ENCODE results near the gene LEMD2. TPM values are rescaled to one million over a fixed set of nuclear protein-coding genes. Genes with fewer than 3 reads are reported as not detected.

Gene LEMD2
- polyA plus RNA-seq, 1 donor (not counting 4 experiments of a cell fraction or from before 2014, with no cell fraction given), result 48.6 TPM

DNA sequence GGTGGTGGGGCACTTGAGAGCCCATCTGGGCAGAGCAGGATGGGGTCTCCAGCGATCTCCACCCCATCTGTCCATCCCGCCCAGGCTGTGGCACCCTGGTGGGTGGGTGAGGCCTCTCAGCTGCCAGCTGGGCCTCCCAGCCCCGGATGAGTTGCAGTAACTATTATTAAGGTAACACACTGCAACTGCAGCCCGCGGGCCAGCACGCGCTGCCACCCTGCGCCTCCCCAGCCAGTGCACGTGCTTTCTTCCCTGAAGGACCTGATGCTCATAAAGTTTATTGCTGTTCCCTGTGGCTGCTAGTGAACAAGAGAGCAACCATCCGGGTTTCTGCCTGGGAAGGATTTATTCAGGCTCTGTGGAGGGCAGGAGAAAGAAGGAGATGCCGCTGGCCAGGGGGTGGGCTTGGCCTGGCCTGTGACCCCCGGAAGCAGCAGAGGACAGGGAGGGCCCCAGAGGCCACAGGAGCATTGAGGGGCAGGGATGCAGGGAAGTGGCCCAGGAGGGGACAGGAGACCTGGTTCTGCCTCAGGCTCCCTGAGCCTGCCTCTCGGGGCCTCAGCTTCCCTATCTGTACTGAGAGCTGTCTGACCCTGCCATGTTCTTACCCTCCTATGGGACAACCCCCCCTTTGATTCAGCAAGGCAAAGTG, 43.9 kb downstream of the LEMD2 start:
- H3K9me1 ChIP-seq (ENCODE audit: control insufficient read depth, extremely low read depth, insufficient read depth, low read length), result peaks cover 2% of the 10 kb centered on the region
- peak overlapping the region; percentile 42 for H3K4me2 ChIP-seq (ENCODE audit: control insufficient read depth, extremely low read depth, insufficient read depth, low read depth, low read length)
- dilution Hi-C loops (cut with MboI; ENCODE audit: extremely low pct_ligation_motif_present, low sequenced_read_pairs), result no loop called here
- H4K20me1 ChIP-seq (ENCODE audit: control insufficient read depth, extremely low read depth, insufficient read depth, low read length), result no peaks in the 10 kb centered on the region
- no peaks in the 10 kb centered on the region for H3K79me2 ChIP-seq (ENCODE audit: control insufficient read depth, insufficient read depth, low read length)
- DNase-seq (ENCODE audit: low read depth, low spot score) (no peak), FAIRE-seq (no peak)
- H3K36me3 ChIP-seq (ENCODE audit: control insufficient read depth in 2 of 2, extremely low read depth in 1 of 2, insufficient read depth in 2 of 2, low read length in 2 of 2), result no peaks in the 10 kb centered on the region
- H2AFZ ChIP-seq (ENCODE audit: control insufficient read depth, low read length), result peak overlapping the region; percentile 28
- H3K9me3 ChIP-seq (ENCODE audit: control insufficient read depth, low read depth, low read length), result no peaks in the 10 kb centered on the region
- peaks cover 5% of the 10 kb centered on the region for H3K27me3 ChIP-seq (ENCODE audit: control insufficient read depth, extremely low read depth, insufficient read depth, low read length)
- H3K27ac ChIP-seq (ENCODE audit: control insufficient read depth, insufficient read depth, low read length), result no peak overlapping the region
- H3K4me3 ChIP-seq (ENCODE audit: control insufficient read depth in 2 of 3, extremely low read depth in 1 of 3, insufficient read depth in 2 of 3, low read depth in 1 of 3, low read length in 3 of 3), result no peak overlapping the region
- TF ChIP-seq, protein P1, sequence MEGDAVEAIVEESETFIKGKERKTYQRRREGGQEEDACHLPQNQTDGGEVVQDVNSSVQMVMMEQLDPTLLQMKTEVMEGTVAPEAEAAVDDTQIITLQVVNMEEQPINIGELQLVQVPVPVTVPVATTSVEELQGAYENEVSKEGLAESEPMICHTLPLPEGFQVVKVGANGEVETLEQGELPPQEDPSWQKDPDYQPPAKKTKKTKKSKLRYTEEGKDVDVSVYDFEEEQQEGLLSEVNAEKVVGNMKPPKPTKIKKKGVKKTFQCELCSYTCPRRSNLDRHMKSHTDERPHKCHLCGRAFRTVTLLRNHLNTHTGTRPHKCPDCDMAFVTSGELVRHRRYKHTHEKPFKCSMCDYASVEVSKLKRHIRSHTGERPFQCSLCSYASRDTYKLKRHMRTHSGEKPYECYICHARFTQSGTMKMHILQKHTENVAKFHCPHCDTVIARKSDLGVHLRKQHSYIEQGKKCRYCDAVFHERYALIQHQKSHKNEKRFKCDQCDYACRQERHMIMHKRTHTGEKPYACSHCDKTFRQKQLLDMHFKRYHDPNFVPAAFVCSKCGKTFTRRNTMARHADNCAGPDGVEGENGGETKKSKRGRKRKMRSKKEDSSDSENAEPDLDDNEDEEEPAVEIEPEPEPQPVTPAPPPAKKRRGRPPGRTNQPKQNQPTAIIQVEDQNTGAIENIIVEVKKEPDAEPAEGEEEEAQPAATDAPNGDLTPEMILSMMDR (optimal IDR thresholded peaks at IDR 0.05 in 1 of 3, IDR thresholded peaks at IDR 0.05 in 1 of 3, conservative IDR thresholded peaks at IDR 0.05 in 1 of 3; ENCODE audit: extremely low read depth in 1 of 3, insufficient read depth in 2 of 3, low read length in 3 of 3), result no peak
- TF ChIP-seq EZH2 (IDR thresholded peaks at IDR 0.05; ENCODE audit: low read length), result no peak
- H3K4me1 ChIP-seq (ENCODE audit: control insufficient read depth, extremely low read depth, insufficient read depth, low read length), result peaks cover 16% of the 10 kb centered on the region
- H3K9ac ChIP-seq (ENCODE audit: control insufficient read depth, extremely low read depth, insufficient read depth, low read length), result peak overlapping the region; percentile 28

DNA sequence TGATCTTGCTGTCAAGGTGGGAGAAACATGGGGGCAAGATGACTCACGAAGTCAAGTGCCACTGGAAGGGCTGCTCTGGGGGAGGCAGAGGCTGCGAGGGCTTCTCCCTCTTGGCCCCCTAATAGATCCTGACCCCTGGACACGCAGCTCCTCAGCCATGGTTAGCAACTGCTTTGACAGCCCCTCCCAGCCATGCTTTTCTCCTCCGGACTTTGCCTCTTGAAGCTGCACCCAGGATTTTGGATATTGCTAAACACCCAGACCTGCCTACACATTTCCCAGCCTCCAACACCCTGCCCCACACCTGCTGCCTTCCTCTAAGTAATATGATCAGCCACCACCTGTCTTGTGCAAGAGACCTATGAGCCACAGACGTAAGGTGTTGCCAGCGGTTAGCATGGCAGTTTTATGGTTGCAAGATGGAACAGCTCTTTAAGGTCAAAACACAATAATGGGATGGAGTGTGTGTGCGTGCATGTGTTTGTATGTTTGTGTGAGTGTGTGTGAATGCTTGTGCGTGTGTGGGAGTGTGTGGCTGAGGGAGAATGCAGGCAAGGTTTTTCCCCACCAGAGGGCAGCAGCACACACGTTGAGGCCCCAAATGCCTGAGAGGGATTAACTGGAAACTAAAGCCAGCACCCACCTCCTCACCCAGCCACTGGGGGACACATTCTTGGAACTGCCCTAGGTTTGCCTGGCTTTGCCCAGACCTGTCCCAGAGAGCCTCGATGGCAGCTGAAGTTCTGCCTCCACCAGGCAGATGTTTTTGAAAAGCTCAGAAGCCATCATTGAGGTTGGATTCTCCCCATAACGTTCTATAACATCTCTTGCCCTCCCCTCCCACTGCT, 44.7 kb downstream of the LEMD2 start:
- dilution Hi-C loops (cut with MboI; ENCODE audit: extremely low pct_ligation_motif_present, low sequenced_read_pairs), result no loop called here
- TF ChIP-seq, protein P1 (optimal IDR thresholded peaks at IDR 0.05 in 1 of 3, IDR thresholded peaks at IDR 0.05 in 1 of 3, conservative IDR thresholded peaks at IDR 0.05 in 1 of 3; ENCODE audit: extremely low read depth in 1 of 3, insufficient read depth in 2 of 3, low read length in 3 of 3), result peak in 2 of 3 experiments; percentile 94 to 99
- TF ChIP-seq EZH2 (IDR thresholded peaks at IDR 0.05; ENCODE audit: low read length), result no peak
- Histone ChIP-seq H2AFZ (ENCODE audit: control insufficient read depth, low read length) (peak overlapping the region; percentile 46), H3K36me3 (ENCODE audit: control insufficient read depth in 2 of 2, extremely low read depth in 1 of 2, insufficient read depth in 2 of 2, low read length in 2 of 2) (no peaks in the 10 kb centered on the region), H3K4me2 (ENCODE audit: control insufficient read depth, extremely low read depth, insufficient read depth, low read depth, low read length) (peak overlapping the region; percentile 50), H3K9me1 (ENCODE audit: control insufficient read depth, extremely low read depth, insufficient read depth, low read length) (peaks cover 2% of the 10 kb centered on the region), H3K4me1 (ENCODE audit: control insufficient read depth, extremely low read depth, insufficient read depth, low read length) (peaks cover 16% of the 10 kb centered on the region), H4K20me1 (ENCODE audit: control insufficient read depth, extremely low read depth, insufficient read depth, low read length) (no peaks in the 10 kb centered on the region), H3K79me2 (ENCODE audit: control insufficient read depth, insufficient read depth, low read length) (no peaks in the 10 kb centered on the region), H3K9ac (ENCODE audit: control insufficient read depth, extremely low read depth, insufficient read depth, low read length) (peak overlapping the region; percentile 6), H3K27ac (ENCODE audit: control insufficient read depth, insufficient read depth, low read length) (no peak overlapping the region), H3K9me3 (ENCODE audit: control insufficient read depth, low read depth, low read length) (no peaks in the 10 kb centered on the region), H3K27me3 (ENCODE audit: control insufficient read depth, extremely low read depth, insufficient read depth, low read length) (peaks cover 5% of the 10 kb centered on the region), H3K4me3 (ENCODE audit: control insufficient read depth in 2 of 3, extremely low read depth in 1 of 3, insufficient read depth in 2 of 3, low read depth in 1 of 3, low read length in 3 of 3) (no peak overlapping the region)
- FAIRE-seq (peak; percentile 90), DNase-seq (ENCODE audit: low read depth, low spot score) (peak; percentile 65)

All from keratinocyte (primary cell).